Sigmoid colon (tissue), 7 donors: Measurements from ENCODE around the gene OR10P1. TPM values are rescaled to one million over a fixed set of nuclear protein-coding genes. Genes with fewer than 3 reads are reported as not detected.

Source experiments
- DNase-seq: peaks from one replicate; pipeline ENCODE4 v3.0.0-alpha.2; 2019
- H3K27ac ChIP-seq, 4 donors: fragments of 200-600 bp; sonication (generic); one replicate each; pipeline ENCODE4 v1.5.1; 2016 to 2019; ENCODE audit warnings: mild to moderate bottlenecking in 1 of 4
- H3K27me3 ChIP-seq, 3 donors: fragments of 200-600 bp; sonication (generic); one replicate each; pipeline ENCODE4 v1.5.1; 2019; ENCODE audit warnings: mild to moderate bottlenecking in 1 of 3
- H3K36me3 ChIP-seq, 4 donors: fragments of 200-600 bp; sonication (generic); one replicate each; pipeline ENCODE4 v1.5.1; 2016 to 2019
- H3K4me1 ChIP-seq, 4 donors: fragments of 200-600 bp; sonication (generic); one replicate each; pipeline ENCODE4 v1.5.1; 2017 to 2019
- H3K4me3 ChIP-seq, 4 donors: fragments of 200-600 bp; sonication (generic); one replicate each; pipeline ENCODE4 v1.5.1; 2017 to 2019; ENCODE audit warnings: mild to moderate bottlenecking in 2 of 4, moderate library complexity in 1 of 4
- H3K9me3 ChIP-seq, 4 donors: fragments of 200-600 bp in 3 of 4; sonication (generic) in 3 of 4; one replicate each; pipeline versions ENCODE4 v1.5.1 to v1.6.1; 2013 to 2019
- CTCF ChIP-seq, 4 experiments: fragments of 450-650 bp in 3 of 4; fragments of 200-600 bp in 1 of 4; IDR thresholded peaks; one replicate each; pipeline ENCODE4 v1.5.1; 2016 to 2019; ENCODE audit warnings: antibody characterized with exemption in 4 of 4, mild to moderate bottlenecking in 3 of 4, moderate library complexity in 2 of 4
- EP300 ChIP-seq, 4 donors: sonication (generic); formaldehyde crosslinking; IDR thresholded peaks; one replicate each; pipeline ENCODE4 v1.6.1; 2017; ENCODE audit warnings: antibody characterized with exemption in 4 of 4
- POLR2A ChIP-seq, 2 donors: fragments of 450-650 bp; IDR thresholded peaks; one replicate each; pipeline ENCODE4 v1.6.1; 2016; ENCODE audit warnings: antibody characterized with exemption in 2 of 2, mild to moderate bottlenecking in 2 of 2, moderate library complexity in 2 of 2
- POLR2AphosphoS5 ChIP-seq, 4 donors: sonication (generic); formaldehyde crosslinking; IDR thresholded peaks; one replicate each; pipeline ENCODE4 v1.6.1; 2017; ENCODE audit warnings: antibody characterized with exemption in 4 of 4
- WGBS, 2 donors: extraction: QIAGEN DNeasy Blood & Tissue Kit; methylation state at CpG; one replicate each; pipeline ENCODE4 v1.1.7; 2013; 5-methylcytosine and 5-hydroxymethylcytosine counted together
- intact Hi-C: fragments of 100-400 bp; cut with DNase I; formaldehyde crosslinking; loops from one replicate; pipeline ENCODE4 v1.15.1; 2023
- polyA plus RNA-seq, 3 donors: library from polyadenylated mRNA; stranded (reverse); fragments of 200-250 nt; gene quantifications; one replicate each; pipeline ENCODE4 v1.2.3, GENCODE V29; 2013
- total RNA-seq, 4 donors: library from RNA; depleted of rRNA; stranded (reverse); fragments of >200 nt; gene quantifications; one replicate each; pipeline ENCODE4 v1.1.0, GENCODE V29; 2016
- donor health status: healthy with polysubstance abuse.
- donor health status: Bipolar disorder and iron deficiency.
- donor health status: healthy.

Gene OR10P1
- total and polyA plus RNA-seq, 7 donors, result not detected

GRCh38 chr12:55664826-55665225, 28.1 kb downstream of the OR10P1 start:
- no peaks in the 10 kb centered on the region for H3K36me3 ChIP-seq
- 90 to 95% methylated on average over 10 of the region's 10 CpGs for WGBS, 2 donors
- no peak for DNase-seq

GRCh38 chr12:55666508-55666907, 29.8 kb downstream of the OR10P1 start:
- H3K36me3 ChIP-seq, result no peaks in the 10 kb centered on the region
- H3K27ac ChIP-seq, result no peak overlapping the region
- no peaks in the 10 kb centered on the region for H3K9me3 ChIP-seq
- no peak for TF ChIP-seq EP300 (IDR thresholded peaks at IDR 0.05)
- TF ChIP-seq CTCF (IDR thresholded peaks at IDR 0.05), result no peak
- no peak for TF ChIP-seq POLR2AphosphoS5 (IDR thresholded peaks at IDR 0.05)
- no peak for TF ChIP-seq POLR2A (IDR thresholded peaks at IDR 0.05)
- intact Hi-C loops, result no loop called here
- 68 to 82% methylated on average over 7 of the region's 7 CpGs for WGBS, 2 donors
- H3K4me1 ChIP-seq, result no peaks in the 10 kb centered on the region
- DNase-seq, result no peak
- H3K27me3 ChIP-seq, result no peaks in the 10 kb centered on the region
- H3K4me3 ChIP-seq, result no peak overlapping the region

More at GRCh38 chr12:55664826-55665225, 28.1 kb downstream of the OR10P1 start:
- no peaks in the 10 kb centered on the region for H3K27me3 ChIP-seq
- no peak overlapping the region for H3K27ac ChIP-seq
- peaks cover 0 to 5% (median 2%) of the 10 kb centered on the region in 4 donors for H3K4me1 ChIP-seq
- no peak overlapping the region for H3K4me3 ChIP-seq
- no peak for TF ChIP-seq POLR2A (IDR thresholded peaks at IDR 0.05)
- intact Hi-C loops, result no loop called here
- H3K9me3 ChIP-seq, result no peaks in the 10 kb centered on the region

GRCh38 chr12:55670276-55670675, 33.6 kb downstream of the OR10P1 start:
- Histone ChIP-seq H3K27me3 (no peaks in the 10 kb centered on the region), H3K4me3 (no peak overlapping the region), H3K36me3 (no peaks in the 10 kb centered on the region), H3K27ac (no peak overlapping the region), H3K4me1 (no peaks in the 10 kb centered on the region), H3K9me3 (no peaks in the 10 kb centered on the region)
- TF ChIP-seq EP300 (IDR thresholded peaks at IDR 0.05) (no peak), POLR2AphosphoS5 (IDR thresholded peaks at IDR 0.05) (no peak), POLR2A (IDR thresholded peaks at IDR 0.05) (no peak), CTCF (IDR thresholded peaks at IDR 0.05) (no peak)
- intact Hi-C loops, result no loop called here
- peak; percentile 34 for DNase-seq

GRCh38 chr12:55671746-55672145, 35.1 kb downstream of the OR10P1 start:
- 13 to 54% methylated on average over 4 of the region's 4 CpGs for WGBS, 2 donors
- Histone ChIP-seq H3K27me3 (no peaks in the 10 kb centered on the region), H3K27ac (no peak overlapping the region), H3K9me3 (no peaks in the 10 kb centered on the region), H3K4me3 (no peak overlapping the region), H3K36me3 (no peaks in the 10 kb centered on the region), H3K4me1 (no peaks in the 10 kb centered on the region)
- intact Hi-C loops, result no loop called here
- no peak for DNase-seq
- TF ChIP-seq POLR2A (IDR thresholded peaks at IDR 0.05), result no peak
- TF ChIP-seq CTCF (IDR thresholded peaks at IDR 0.05), result no peak
- no peak for TF ChIP-seq EP300 (IDR thresholded peaks at IDR 0.05)
- TF ChIP-seq POLR2AphosphoS5 (IDR thresholded peaks at IDR 0.05), result no peak

GRCh38 chr12:55673638-55674037, 36.9 kb downstream of the OR10P1 start:
- Histone ChIP-seq H3K27ac (no peak overlapping the region), H3K9me3 (no peaks in the 10 kb centered on the region), H3K4me1 (no peaks in the 10 kb centered on the region), H3K4me3 (no peak overlapping the region), H3K27me3 (no peaks in the 10 kb centered on the region), H3K36me3 (no peaks in the 10 kb centered on the region)
- TF ChIP-seq EP300 (IDR thresholded peaks at IDR 0.05), result no peak
- TF ChIP-seq POLR2A (IDR thresholded peaks at IDR 0.05), result no peak
- TF ChIP-seq CTCF (IDR thresholded peaks at IDR 0.05), result no peak
- TF ChIP-seq POLR2AphosphoS5 (IDR thresholded peaks at IDR 0.05), result no peak
- intact Hi-C loops, result no loop called here
- peak; percentile 36 for DNase-seq
